ENCODE data around the gene NFIB.

GRCh38 chr9:14271093-14271673, 42.8 kb downstream of the NFIB start:
- no peak for TF ChIP-seq POLR2A (IDR thresholded peaks at IDR 0.05; ENCODE audit: low read depth, low read length)
- no peak for TF ChIP-seq CTCF (conservative IDR thresholded peaks at IDR 0.05; ENCODE audit: low read depth, low read length)
- TF ChIP-seq RAD21 (IDR thresholded peaks at IDR 0.05; ENCODE audit: low read length), result no peak
- TF ChIP-seq MAZ (IDR thresholded peaks at IDR 0.05; ENCODE audit: borderline replicate concordance, low read depth, low read length), result peak; percentile 22; the same call in 1 of the 2 replicates
- no peak for TF ChIP-seq SMC3 (IDR thresholded peaks at IDR 0.05; ENCODE audit: low read depth, low read length)
- TF ChIP-seq MAFK (IDR thresholded peaks at IDR 0.05; ENCODE audit: low read depth, low read length), result no peak
- no peak for TF ChIP-seq ELK1 (IDR thresholded peaks at IDR 0.05; ENCODE audit: borderline replicate concordance, low read depth, low read length)
